Posterior vena cava (tissue), 2 donors: ENCODE measurements around the gene PCSK7. TPM values are rescaled to one million over a fixed set of nuclear protein-coding genes. Genes with fewer than 3 reads are reported as not detected.
A peak's percentile ranks its signal among the peaks of the same experiment; 100 is the strongest.
"Not testable (repeated sequence)": the region's sequence is repeated elsewhere in the genome, so short reads cannot be mapped to it uniquely, and the experiment has no call there.

Experiments used
- DNase-seq: peaks from one replicate; pipeline ENCODE4 v3.0.0-alpha.2; 2020; ENCODE audit warnings: low spot score
- intact Hi-C, 2 donors: fragments of 100-400 bp; cut with DNase I; formaldehyde crosslinking; loops; one replicate each; pipeline versions ENCODE4 v1.14.1 to v1.14.2; 2022 to 2023
- long read RNA-seq, 2 donors: library from polyadenylated mRNA; unstranded; transcript quantifications; one replicate each; pipeline ENCODE4 v2.0.0, GENCODE V29; 2020 to 2021
- total RNA-seq, 2 donors: library from RNA; stranded (reverse); fragmentation: NEBNext Ultra II Directional; extraction: Animal tissue kit (Norgen Biotek cat#: 25700); gene quantifications; one replicate each; pipeline ENCODE4 v1.2.1, GENCODE V29; 2021
- donor health status: DM: yes; HTN: yes; CAD: no.
- donor health status: DM: yes; HTN: yes; CAD: no.

The PCSK7 gene, protein sequence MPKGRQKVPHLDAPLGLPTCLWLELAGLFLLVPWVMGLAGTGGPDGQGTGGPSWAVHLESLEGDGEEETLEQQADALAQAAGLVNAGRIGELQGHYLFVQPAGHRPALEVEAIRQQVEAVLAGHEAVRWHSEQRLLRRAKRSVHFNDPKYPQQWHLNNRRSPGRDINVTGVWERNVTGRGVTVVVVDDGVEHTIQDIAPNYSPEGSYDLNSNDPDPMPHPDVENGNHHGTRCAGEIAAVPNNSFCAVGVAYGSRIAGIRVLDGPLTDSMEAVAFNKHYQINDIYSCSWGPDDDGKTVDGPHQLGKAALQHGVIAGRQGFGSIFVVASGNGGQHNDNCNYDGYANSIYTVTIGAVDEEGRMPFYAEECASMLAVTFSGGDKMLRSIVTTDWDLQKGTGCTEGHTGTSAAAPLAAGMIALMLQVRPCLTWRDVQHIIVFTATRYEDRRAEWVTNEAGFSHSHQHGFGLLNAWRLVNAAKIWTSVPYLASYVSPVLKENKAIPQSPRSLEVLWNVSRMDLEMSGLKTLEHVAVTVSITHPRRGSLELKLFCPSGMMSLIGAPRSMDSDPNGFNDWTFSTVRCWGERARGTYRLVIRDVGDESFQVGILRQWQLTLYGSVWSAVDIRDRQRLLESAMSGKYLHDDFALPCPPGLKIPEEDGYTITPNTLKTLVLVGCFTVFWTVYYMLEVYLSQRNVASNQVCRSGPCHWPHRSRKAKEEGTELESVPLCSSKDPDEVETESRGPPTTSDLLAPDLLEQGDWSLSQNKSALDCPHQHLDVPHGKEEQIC
- 10 to 100 TPM; 41.9 to 48.6 TPM for total RNA-seq
- long read RNA-seq, donor 1, full-length matches to known transcripts, result 7 of 174 reads
- long read RNA-seq, donor 1, partial matches to known transcripts, result 9 of 174 reads
- long read RNA-seq, donor 1, other reads (novel, unspliced or antisense), result 158 of 174 reads
- long read RNA-seq, donor 2, full-length matches to known transcripts, result 10 of 54 reads
- long read RNA-seq, donor 2, partial matches to known transcripts, result 17 of 54 reads
- long read RNA-seq, donor 2, other reads (novel, unspliced or antisense), result 27 of 54 reads

DNA sequence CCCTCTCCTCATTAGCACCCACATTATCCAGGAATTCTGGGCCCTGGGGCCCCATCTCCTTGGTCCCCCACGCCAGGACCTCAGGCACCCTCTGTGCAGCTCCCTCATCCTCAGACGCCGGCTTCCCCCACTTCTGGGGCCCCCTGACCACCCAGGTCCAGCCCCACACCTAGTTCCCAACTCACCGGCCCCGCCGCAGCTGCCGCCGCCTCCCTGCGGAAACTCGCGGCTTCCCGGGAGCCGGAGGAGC lies at the start of gene PCSK7:
PCSK7 (minus strand) TSS at position 232 of the 250 bp plus-strand sequence. CDS start 2,229 bp downstream, outside the sequence.
- DNase-seq, result peak; percentile 92
- intact Hi-C loops, result no loop called here

GRCh38 chr11:117281159-117281558 lies 49.3 kb upstream of the PCSK7 start:
- intact Hi-C loops, result no loop called here
- no peak for DNase-seq

- no peak for DNase-seq
- intact Hi-C loops, result no loop called here
Observed at GRCh38 chr11:117279711-117280376, 48.0 kb upstream of the PCSK7 start.

GRCh38 chr11:117278347-117278746 lies 46.5 kb upstream of the PCSK7 start:
- intact Hi-C loops, result no loop called here
- DNase-seq, result no peak

- DNase-seq, result no peak
- intact Hi-C loops, result no loop called here
Observed at GRCh38 chr11:117273550-117274289, 41.8 kb upstream of the PCSK7 start.

- DNase-seq, intact Hi-C loops: not testable (repeated sequence)
Observed at GRCh38 chr11:117272175-117272574, 40.3 kb upstream of the PCSK7 start.

DNA sequence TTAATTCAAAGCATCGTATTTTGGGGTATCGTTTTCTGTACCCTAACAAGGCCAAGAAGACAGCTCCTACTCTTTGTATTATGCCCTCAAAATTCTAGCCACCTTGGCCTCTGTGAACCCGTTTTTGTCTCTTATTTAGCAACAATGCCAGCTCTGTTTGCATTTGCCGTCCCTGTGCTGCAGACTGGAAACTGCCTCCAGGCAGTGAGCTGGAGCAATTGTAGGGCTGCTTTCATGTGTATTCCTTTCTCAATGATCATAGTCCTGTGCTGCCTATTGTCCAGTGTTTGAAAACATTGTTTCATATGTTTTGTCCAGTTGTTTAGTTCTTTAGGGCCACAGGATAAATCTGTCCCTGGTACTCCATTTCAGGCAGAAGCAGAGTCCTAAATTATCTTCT lies 39.3 kb upstream of the PCSK7 start:
- intact Hi-C loops, result no loop called here

DNA sequence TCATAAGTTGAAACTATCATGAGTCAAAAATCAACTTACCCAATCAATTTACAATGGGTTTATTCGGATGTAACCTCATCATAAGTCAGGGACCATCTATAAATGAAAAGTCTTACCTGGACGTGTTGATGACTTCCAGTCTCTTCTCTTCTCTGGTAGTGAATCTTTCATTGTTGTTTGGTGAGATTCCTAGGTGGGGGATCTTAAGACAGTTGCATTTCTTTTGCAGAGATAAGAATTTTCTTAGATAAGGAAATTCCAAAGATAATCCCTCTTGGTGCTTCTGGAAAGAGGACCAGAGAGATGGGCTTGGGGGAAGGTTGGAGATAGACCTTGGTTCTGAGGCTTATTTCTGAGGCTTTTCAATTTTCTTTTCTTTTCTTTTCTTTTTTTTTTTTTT lies 38.0 kb upstream of the PCSK7 start:
- DNase-seq, result no peak
- intact Hi-C loops, result loop anchor here in 1 of 2 donors (10.0 kb wide), 1 partner anchor 735 kb away; no protein-coding TSS in a partner anchor

More for the DNA sequence above, 39.3 kb upstream of the PCSK7 start:
- no peak for DNase-seq

GRCh38 chr11:117265745-117266144 lies 33.9 kb upstream of the PCSK7 start:
- no peak for DNase-seq
- intact Hi-C loops, result loop anchor here in 1 of 2 donors (10.0 kb wide), 1 partner anchor 731 kb away; no protein-coding TSS in a partner anchor

GRCh38 chr11:117264624-117265323 lies 32.9 kb upstream of the PCSK7 start:
- not testable (repeated sequence) for DNase-seq
- intact Hi-C loops, result loop anchor here in 1 of 2 donors (10.0 kb wide), 1 partner anchor 730 kb away; no protein-coding TSS in a partner anchor

DNA sequence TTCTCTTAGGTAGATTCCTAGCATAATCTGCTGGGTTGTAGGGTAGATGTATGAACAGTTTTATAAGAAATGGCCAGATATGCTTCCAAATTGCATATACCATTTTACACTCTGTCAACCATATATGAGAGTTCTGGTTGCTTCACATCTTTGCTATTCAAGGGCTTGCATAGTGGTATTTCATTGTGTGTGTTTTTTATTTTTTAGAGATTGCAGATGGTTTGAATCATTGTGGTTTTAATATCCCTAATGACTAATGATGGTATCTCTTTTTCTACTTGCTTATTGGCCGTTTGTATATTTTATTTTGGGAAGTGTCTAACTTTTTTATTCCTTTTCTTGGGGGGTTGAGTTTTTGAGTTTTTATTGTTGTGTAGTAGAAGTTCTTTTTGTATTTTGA lies 27.5 kb upstream of the PCSK7 start:
- intact Hi-C loops, result no loop called here
- DNase-seq, result no peak

- intact Hi-C loops, result loop anchor here in 1 of 2 donors (1.0 kb wide), 1 partner anchor 37 kb away; no protein-coding TSS in a partner anchor
- DNase-seq, result no peak
Observed at GRCh38 chr11:117258576-117258975, 26.7 kb upstream of the PCSK7 start.

DNA sequence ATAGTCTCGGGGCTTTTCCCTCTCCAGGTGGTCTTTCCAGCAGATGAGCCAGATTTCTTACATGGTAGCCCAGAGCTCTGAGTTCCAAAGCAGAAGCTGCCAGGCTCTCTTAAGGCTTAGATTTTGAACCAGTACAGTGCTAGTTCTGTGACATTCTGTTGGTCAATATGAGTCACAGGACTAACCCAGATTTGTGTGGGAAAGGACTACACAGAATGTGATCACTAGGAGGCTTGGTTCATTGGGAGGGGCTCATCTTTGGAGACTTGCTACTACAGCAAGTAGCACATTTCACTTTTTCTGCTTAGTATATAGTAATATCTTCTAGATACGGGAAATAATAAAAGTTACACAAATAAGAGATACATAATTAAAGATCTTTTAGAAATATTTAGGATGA lies 24.7 kb upstream of the PCSK7 start:
- DNase-seq, result no peak
- intact Hi-C loops, result no loop called here

- intact Hi-C loops, result no loop called here
- DNase-seq, result no peak
Observed at GRCh38 chr11:117255966-117256365, 24.1 kb upstream of the PCSK7 start.

DNA sequence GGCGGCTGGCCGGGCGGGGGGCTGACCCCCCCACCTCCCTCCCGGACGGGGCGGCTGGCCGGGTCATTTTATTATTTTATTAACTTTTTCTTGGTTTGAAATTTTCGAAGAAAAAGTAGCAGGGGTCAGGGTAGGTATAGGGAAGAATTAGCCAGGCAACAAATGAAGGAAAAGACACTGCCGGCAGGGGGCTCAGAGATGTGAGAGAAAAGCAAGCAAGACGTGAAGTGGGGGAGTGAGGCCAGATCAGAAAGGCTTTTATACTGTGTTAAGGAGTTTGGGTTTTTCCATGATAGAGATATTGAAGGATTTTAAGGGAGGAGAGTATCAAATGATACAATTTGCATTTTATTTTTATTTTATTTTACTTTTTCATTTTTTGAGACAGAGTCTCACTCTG lies 19.6 kb upstream of the PCSK7 start:
- DNase-seq, result no peak
- intact Hi-C loops, result no loop called here

- intact Hi-C loops, result no loop called here
- DNase-seq, result no peak
Observed at GRCh38 chr11:117249571-117249970, 17.7 kb upstream of the PCSK7 start.

DNA sequence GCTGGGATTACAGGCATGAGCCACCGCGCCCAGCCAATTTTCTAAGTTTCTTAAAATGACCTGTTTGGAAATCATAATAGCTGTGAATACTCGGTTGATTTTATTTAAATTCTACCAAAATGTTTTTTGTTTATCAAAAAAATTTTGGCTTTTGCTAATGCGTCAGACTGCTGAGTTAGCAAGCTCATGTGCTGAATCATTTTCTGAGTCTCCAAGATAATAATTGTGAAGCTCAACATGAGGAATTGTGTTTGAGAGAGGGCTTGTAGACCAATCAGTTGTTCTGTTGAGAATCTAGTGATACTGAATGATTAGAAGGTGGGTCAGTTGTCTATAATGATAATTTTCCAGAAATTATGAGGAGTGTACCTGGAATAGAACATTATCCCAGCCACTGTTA lies 16.5 kb upstream of the PCSK7 start:
- intact Hi-C loops, result no loop called here
- no peak for DNase-seq

- intact Hi-C loops, result no loop called here
- DNase-seq, result no peak
Observed at GRCh38 chr11:117239295-117239694, 7.4 kb upstream of the PCSK7 start.
